ENCODE measurements around the gene RAI1.

- TF ChIP-seq ZFX (IDR thresholded peaks at IDR 0.05): no peak
- no peak for TF ChIP-seq CTCF (conservative IDR thresholded peaks at IDR 0.05)
Observed at GRCh38 chr17:17789410-17789809, 108.2 kb downstream of the RAI1 start.

Data from C4-2B (cell line).